Measurements from ENCODE around the gene FUT8. TPM values are rescaled to one million over a fixed set of nuclear protein-coding genes. Genes with fewer than 3 reads are reported as not detected.

FUT8 gene
- total RNA-seq, 1 donor from 2014 or later: 131 TPM

GRCh38 chr14:65554837-65555236 lies 142.3 kb downstream of the FUT8 start:
- H3K4me3 Mint-ChIP-seq: no peak overlapping the region
- H3K9me3 Mint-ChIP-seq: no peaks in the 10 kb centered on the region
- no peaks in the 10 kb centered on the region for H3K27me3 ChIP-seq
- no peaks in the 10 kb centered on the region for H3K9me3 ChIP-seq (ENCODE audit: low read depth)
- H3K4me3 ChIP-seq: no peak overlapping the region
- no peak overlapping the region for H3K27ac ChIP-seq
- no peak for TF ChIP-seq EZH2 (IDR thresholded peaks at IDR 0.05)
- H2AFZ ChIP-seq (replicated peaks): no peak overlapping the region
- H3K27me3 Mint-ChIP-seq (ENCODE audit: insufficient read depth, low read depth): no peaks in the 10 kb centered on the region
- H3K36me3 ChIP-seq: no peaks in the 10 kb centered on the region
- no peak overlapping the region for H3K9ac ChIP-seq
- DNase-seq (ENCODE audit: low spot score): no peak
- H3K4me1 Mint-ChIP-seq: no peaks in the 10 kb centered on the region
- H4K20me1 ChIP-seq (ENCODE audit: low read depth): no peaks in the 10 kb centered on the region
- no peak overlapping the region for H3K4me2 ChIP-seq
- no peak overlapping the region for H3K27ac Mint-ChIP-seq
- no peaks in the 10 kb centered on the region for H3K4me1 ChIP-seq
- H3F3A ChIP-seq (ENCODE audit: low read depth): no peaks in the 10 kb centered on the region
- H3K36me3 Mint-ChIP-seq: no peaks in the 10 kb centered on the region
- H3K79me2 ChIP-seq (ENCODE audit: low read depth): peaks cover 33% of the 10 kb centered on the region

GRCh38 chr14:65555358-65555757 lies 142.8 kb downstream of the FUT8 start:
- no peaks in the 10 kb centered on the region for H3K27me3 Mint-ChIP-seq (ENCODE audit: insufficient read depth, low read depth)
- H3K4me1 ChIP-seq: peaks cover under 1% of the 10 kb centered on the region
- H3K36me3 ChIP-seq: no peaks in the 10 kb centered on the region
- H3K9ac ChIP-seq: no peak overlapping the region
- no peak overlapping the region for H3K27ac ChIP-seq
- H3K79me2 ChIP-seq (ENCODE audit: low read depth): peaks cover 34% of the 10 kb centered on the region
- no peaks in the 10 kb centered on the region for H3F3A ChIP-seq (ENCODE audit: low read depth)
- H3K4me3 ChIP-seq: no peak overlapping the region
- no peak overlapping the region for H3K4me2 ChIP-seq
- H3K9me3 ChIP-seq (ENCODE audit: low read depth): no peaks in the 10 kb centered on the region
- DNase-seq (ENCODE audit: low spot score): no peak
- H3K27me3 ChIP-seq: no peaks in the 10 kb centered on the region
- no peak overlapping the region for H2AFZ ChIP-seq (replicated peaks)
- no peak overlapping the region for H3K27ac Mint-ChIP-seq
- no peak overlapping the region for H3K4me3 Mint-ChIP-seq
- H3K9me3 Mint-ChIP-seq: no peaks in the 10 kb centered on the region
- no peaks in the 10 kb centered on the region for H3K36me3 Mint-ChIP-seq
- H4K20me1 ChIP-seq (ENCODE audit: low read depth): no peaks in the 10 kb centered on the region
- TF ChIP-seq EZH2 (IDR thresholded peaks at IDR 0.05): no peak
- TF ChIP-seq CTCF (IDR thresholded peaks at IDR 0.05): no peak
- no peaks in the 10 kb centered on the region for H3K4me1 Mint-ChIP-seq

- no peaks in the 10 kb centered on the region for H3K4me1 Mint-ChIP-seq
- Histone ChIP-seq H2AFZ (replicated peaks) (no peak overlapping the region), H3K79me2 (ENCODE audit: low read depth) (peaks cover 30% of the 10 kb centered on the region)
Measured at GRCh38 chr14:65558363-65558762, 145.8 kb downstream of the FUT8 start.

More at GRCh38 chr14:65558363-65558762, 145.8 kb downstream of the FUT8 start:
- H3K4me1 ChIP-seq: peaks cover 3% of the 10 kb centered on the region
- no peak overlapping the region for H3K27ac Mint-ChIP-seq
- H3K9me3 ChIP-seq (ENCODE audit: low read depth): no peaks in the 10 kb centered on the region
- H3K27me3 Mint-ChIP-seq (ENCODE audit: insufficient read depth, low read depth): no peaks in the 10 kb centered on the region
- no peak for DNase-seq (ENCODE audit: low spot score)
- H3K9ac ChIP-seq: no peak overlapping the region
- no peaks in the 10 kb centered on the region for H4K20me1 ChIP-seq (ENCODE audit: low read depth)
- H3K4me2 ChIP-seq: no peak overlapping the region
- TF ChIP-seq EZH2 (IDR thresholded peaks at IDR 0.05): no peak
- TF ChIP-seq EZH2phosphoT487 (IDR thresholded peaks at IDR 0.05): no peak
- TF ChIP-seq CTCF (IDR thresholded peaks at IDR 0.05): no peak
- H3K27me3 ChIP-seq: no peaks in the 10 kb centered on the region
- H3K4me3 Mint-ChIP-seq: no peak overlapping the region
- no peaks in the 10 kb centered on the region for H3F3A ChIP-seq (ENCODE audit: low read depth)
- no peak overlapping the region for H3K4me3 ChIP-seq
- H3K9me3 Mint-ChIP-seq: no peaks in the 10 kb centered on the region
- peaks cover 7% of the 10 kb centered on the region for H3K36me3 Mint-ChIP-seq
- H3K36me3 ChIP-seq: no peaks in the 10 kb centered on the region
- H3K27ac ChIP-seq: no peak overlapping the region

Data from neural progenitor cell (in vitro differentiated cells).